ENCODE measurements around the gene COL4A2.

GRCh38 chr13:110311443-110312338 is 4.6 kb downstream of the COL4A2 start:
- TF ChIP-seq CTCF (IDR thresholded peaks at IDR 0.05; ENCODE audit: low read length) (no peak), EZH2 (IDR thresholded peaks at IDR 0.05; ENCODE audit: borderline replicate concordance, low read length) (no peak)
